GM13976 (cell line): ENCODE results near the gene TSPAN9.

Source experiments
- DNase-seq: peaks from one replicate; pipeline ENCODE4 v3.0.0; 2012; ENCODE audit warnings: low spot score
- CTCF ChIP-seq: IDR thresholded peaks from 2 replicates; pipeline ENCODE4 v1.5.1; 2012; ENCODE audit warnings: borderline replicate concordance, mild to moderate bottlenecking; ENCODE audit not compliant: insufficient read depth; ENCODE audit errors: extremely low read depth, missing control alignments, control extremely low read depth
- in situ Hi-C: fragments of 300-500 bp; cut with MboI; formaldehyde crosslinking; loops from one replicate; pipeline ENCODE4 v1.12.0; 2022; ENCODE audit warnings: low sequenced_read_pairs, mixed read lengths, inconsistent platforms; ENCODE audit not compliant: unreplicated experiment

Gene TSPAN9

GRCh38 chr12:3048540-3048939 lies 28.6 kb upstream of the TSPAN9 start:
- in situ Hi-C loops = loop anchor here (25.0 kb wide), 1 partner anchor 186 kb away; the partner anchor contains the start of gene TEX52
- TF ChIP-seq CTCF = no peak
- DNase-seq = no peak

GRCh38 chr12:3049176-3049575 lies 28.0 kb upstream of the TSPAN9 start:
- TF ChIP-seq CTCF = no peak
- in situ Hi-C loops = loop anchor here (25.0 kb wide), 1 partner anchor 187 kb away; the partner anchor contains the start of gene TEX52
- no peak for DNase-seq

DNA sequence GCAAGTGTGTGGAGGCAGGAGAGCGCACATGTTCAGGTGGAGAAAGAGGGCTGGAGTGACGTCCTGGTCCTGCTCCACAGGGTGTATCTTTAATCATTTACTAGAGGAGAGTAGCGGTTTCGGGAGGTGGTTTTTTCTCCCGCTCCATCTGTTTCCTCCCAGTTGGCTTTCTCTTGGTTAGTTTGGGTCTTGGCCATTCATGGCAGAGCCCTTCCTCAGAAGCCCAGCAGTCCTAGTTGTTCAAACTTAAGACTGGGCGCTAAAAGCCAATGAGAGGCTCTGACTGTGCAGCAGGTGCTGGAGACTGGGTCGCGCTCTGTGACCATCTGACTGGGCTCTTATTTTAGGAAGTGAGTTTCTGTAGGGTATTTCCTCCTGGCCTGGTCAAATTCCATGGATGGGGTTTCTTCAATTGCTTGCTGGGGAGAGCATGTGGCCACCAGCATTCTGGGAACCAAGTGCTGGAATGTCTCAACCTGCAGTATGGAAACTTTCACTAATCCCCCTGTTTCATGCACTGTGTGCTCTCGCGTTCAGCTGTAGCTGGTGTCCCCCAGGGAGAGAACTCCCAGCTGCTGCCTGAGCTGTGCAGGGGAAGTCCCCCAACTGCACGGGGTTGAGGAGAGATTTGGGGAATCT lies 27.4 kb upstream of the TSPAN9 start:
- no peak for DNase-seq
- in situ Hi-C loops = loop anchor here (25.0 kb wide), 1 partner anchor 187 kb away; the partner anchor contains the start of gene TEX52
- TF ChIP-seq CTCF = no peak

DNA sequence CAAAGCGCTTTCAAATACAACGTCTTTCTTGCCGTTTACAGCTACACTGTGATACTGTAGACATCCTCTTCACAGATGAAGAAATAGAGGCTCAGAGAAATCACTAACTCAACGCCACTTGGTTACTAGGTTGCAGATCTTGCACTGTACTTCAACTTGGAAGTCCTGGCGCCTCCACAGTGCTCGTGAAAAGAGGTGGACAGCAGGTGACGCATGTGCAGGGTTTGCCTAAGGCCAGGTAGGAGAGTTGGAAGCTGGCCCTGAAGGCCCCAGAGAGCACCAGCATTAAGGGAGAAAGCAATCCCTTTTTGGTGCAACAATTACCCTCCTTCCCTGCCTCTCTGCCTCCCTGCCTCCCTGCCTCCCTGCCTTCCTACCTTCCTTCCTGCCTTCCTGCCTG lies 22.8 kb upstream of the TSPAN9 start:
- TF ChIP-seq CTCF = no peak
- in situ Hi-C loops = no loop called here
- DNase-seq = no peak

DNA sequence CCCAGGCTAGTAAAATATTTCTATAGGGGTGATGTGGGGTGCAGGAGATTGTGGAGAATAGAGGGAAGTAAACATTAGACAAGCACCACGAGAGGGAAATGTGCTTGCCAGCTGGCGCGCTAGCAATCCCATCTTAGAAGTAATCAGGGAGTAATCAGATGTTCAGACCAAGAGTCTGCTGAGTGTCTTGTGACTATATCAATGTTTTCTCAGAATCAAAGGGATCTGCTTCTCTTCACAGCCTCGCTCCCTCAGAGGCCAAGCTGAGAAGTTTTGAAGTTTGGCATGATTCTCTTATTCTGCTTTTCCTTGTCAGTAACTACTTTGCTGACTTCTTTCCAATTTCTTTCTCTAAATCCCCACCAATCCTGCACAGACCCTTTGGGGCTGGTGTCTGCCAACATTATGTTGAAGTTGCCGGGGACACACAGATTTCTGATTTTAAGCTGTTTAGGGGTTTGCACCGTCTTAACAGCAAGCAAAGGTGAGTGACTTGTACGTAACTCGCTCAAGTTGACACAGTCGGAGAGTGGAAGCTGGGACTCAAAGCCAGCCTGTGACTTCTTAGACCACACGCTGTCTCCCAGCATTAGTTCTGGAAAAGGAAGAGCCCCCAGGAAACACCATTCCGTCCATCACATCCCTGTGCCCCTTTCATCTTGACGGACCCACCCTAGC lies 22.0 kb upstream of the TSPAN9 start:
- DNase-seq = no peak
- no peak for TF ChIP-seq CTCF
- in situ Hi-C loops = no loop called here

GRCh38 chr12:3055704-3056467 lies 21.3 kb upstream of the TSPAN9 start:
- in situ Hi-C loops = no loop called here
- no peak for DNase-seq

More at GRCh38 chr12:3055704-3056467, 21.3 kb upstream of the TSPAN9 start:
- no peak for TF ChIP-seq CTCF
